Measurements from ENCODE around the gene PPP2R1B.

The PPP2R1B gene

DNA sequence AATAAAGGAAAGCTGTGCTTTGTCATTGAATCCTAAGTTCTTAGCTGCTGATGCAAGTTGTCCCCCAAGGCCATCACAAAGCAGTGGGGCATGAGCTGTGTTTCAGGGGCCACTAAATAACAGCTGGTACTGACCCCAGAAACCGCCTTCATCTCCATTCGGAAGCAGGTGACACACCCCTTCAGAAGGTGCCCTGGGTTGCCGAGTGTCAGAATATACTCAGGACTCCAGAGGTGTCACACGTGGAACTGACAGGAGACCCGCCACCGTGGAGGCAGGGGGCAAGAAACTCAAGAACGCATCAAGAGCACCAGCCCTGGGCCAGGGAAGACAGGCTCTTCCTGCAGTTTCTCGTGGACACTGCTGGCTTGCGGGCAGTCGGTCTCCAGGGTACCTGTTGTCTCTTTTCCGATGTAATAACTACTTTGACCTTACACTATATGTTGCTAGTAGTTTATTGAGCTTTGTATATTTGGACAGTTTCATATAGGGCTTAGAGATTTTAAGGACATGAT is 41.5 kb downstream of the PPP2R1B start:
- H3K9ac ChIP-seq (ENCODE audit: low read depth, low read length) = no peak overlapping the region
- H3K36me3 ChIP-seq (ENCODE audit: insufficient read depth, low read length) = peaks cover 86% of the 10 kb centered on the region
- TF ChIP-seq EZH2 (IDR thresholded peaks at IDR 0.05; ENCODE audit: borderline replicate concordance, low read depth, low read length, severe bottlenecking) (no peak), CTCF (IDR thresholded peaks at IDR 0.05; ENCODE audit: borderline replicate concordance, extremely low read depth, low read length, poor library complexity, severe bottlenecking) (no peak)
- no peaks in the 10 kb centered on the region for H3K9me3 ChIP-seq (ENCODE audit: insufficient read depth, low read length, severe bottlenecking)
- H2AFZ ChIP-seq (ENCODE audit: low read depth, low read length) = no peak overlapping the region
- no peaks in the 10 kb centered on the region for H3K4me1 ChIP-seq (ENCODE audit: insufficient read depth, low read length)
- H3K4me3 ChIP-seq (ENCODE audit: low read depth in 1 of 2, low read length in 2 of 2) = no peak overlapping the region
- H3K79me2 ChIP-seq (ENCODE audit: insufficient read depth, low read length) = no peaks in the 10 kb centered on the region
- ATAC-seq (ENCODE audit: insufficient read depth, low read depth) = no peak
- 0 out of 2 replicates have a peak, but pooled peaks cover 3% of the 10 kb centered on the region for H4K20me1 ChIP-seq (ENCODE audit: insufficient read depth, low read length)
- H3K27me3 ChIP-seq (ENCODE audit: insufficient read depth, low read length, poor library complexity) = no peaks in the 10 kb centered on the region
- no peak overlapping the region for H3K4me2 ChIP-seq (ENCODE audit: insufficient read depth, low read length)
- no peak overlapping the region for H3K27ac ChIP-seq (ENCODE audit: low read length)
- no peak for DNase-seq

DNA sequence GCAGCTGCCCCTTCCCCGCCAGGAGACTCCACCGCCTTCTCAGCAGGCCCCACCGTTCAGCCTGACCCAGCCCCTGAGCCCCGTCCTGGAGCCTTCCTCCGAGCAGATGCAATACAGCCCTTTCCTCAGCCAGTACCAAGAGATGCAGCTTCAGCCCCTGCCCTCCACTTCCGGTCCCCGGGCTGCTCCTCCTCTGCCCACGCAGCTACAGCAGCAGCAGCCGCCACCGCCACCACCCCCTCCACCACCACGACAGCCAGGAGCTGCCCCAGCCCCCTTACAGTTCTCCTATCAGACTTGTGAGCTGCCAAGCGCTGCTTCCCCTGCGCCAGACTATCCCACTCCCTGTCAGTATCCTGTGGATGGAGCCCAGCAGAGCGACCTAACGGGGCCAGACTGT is 42.6 kb downstream of the PPP2R1B start:
- Histone ChIP-seq H3K27me3 (ENCODE audit: insufficient read depth, low read length, poor library complexity) (no peaks in the 10 kb centered on the region), H3K27ac (ENCODE audit: low read length) (no peak overlapping the region), H3K9me3 (ENCODE audit: insufficient read depth, low read length, severe bottlenecking) (no peaks in the 10 kb centered on the region), H3K36me3 (ENCODE audit: insufficient read depth, low read length) (peaks cover 88% of the 10 kb centered on the region), H3K4me1 (ENCODE audit: insufficient read depth, low read length) (no peaks in the 10 kb centered on the region), H3K4me3 (ENCODE audit: low read depth in 1 of 2, low read length in 2 of 2) (no peak overlapping the region), H4K20me1 (ENCODE audit: insufficient read depth, low read length) (no peaks in the 10 kb centered on the region), H3K4me2 (ENCODE audit: insufficient read depth, low read length) (no peak overlapping the region), H3K79me2 (ENCODE audit: insufficient read depth, low read length) (no peaks in the 10 kb centered on the region), H2AFZ (ENCODE audit: low read depth, low read length) (no peak overlapping the region), H3K9ac (ENCODE audit: low read depth, low read length) (no peak overlapping the region)
- no peak for TF ChIP-seq EZH2 (IDR thresholded peaks at IDR 0.05; ENCODE audit: borderline replicate concordance, low read depth, low read length, severe bottlenecking)
- TF ChIP-seq CTCF (IDR thresholded peaks at IDR 0.05; ENCODE audit: borderline replicate concordance, extremely low read depth, low read length, poor library complexity, severe bottlenecking) = no peak
- ATAC-seq (ENCODE audit: insufficient read depth, low read depth) = no peak
- DNase-seq = no peak

DNA sequence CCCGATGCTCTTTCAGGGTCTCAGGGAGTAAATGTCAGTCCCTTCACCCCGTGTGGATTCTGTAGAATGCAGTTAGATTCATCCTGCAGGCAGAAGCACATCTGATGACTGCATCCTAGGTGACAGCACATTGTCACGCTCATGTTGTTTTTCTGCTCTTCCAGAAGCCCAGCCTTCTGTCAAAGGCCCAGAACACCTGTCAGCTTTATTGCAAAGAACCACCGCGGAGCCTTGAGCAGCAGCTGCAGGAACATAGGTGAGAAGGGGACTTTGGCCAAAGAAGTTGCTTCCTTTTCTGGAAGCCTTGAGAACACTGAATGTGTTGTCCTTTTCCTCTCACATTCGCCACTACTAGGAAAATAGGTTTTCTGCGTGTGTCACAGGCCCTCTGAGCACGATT is 43.7 kb downstream of the PPP2R1B start:
- Histone ChIP-seq H3K4me2 (ENCODE audit: insufficient read depth, low read length) (no peak overlapping the region), H3K9me3 (ENCODE audit: insufficient read depth, low read length, severe bottlenecking) (no peaks in the 10 kb centered on the region), H3K9ac (ENCODE audit: low read depth, low read length) (no peak overlapping the region), H4K20me1 (ENCODE audit: insufficient read depth, low read length) (no peaks in the 10 kb centered on the region; the same call in 1 of the 2 replicates), H3K4me1 (ENCODE audit: insufficient read depth, low read length) (no peaks in the 10 kb centered on the region), H3K27me3 (ENCODE audit: insufficient read depth, low read length, poor library complexity) (no peaks in the 10 kb centered on the region), H3K4me3 (ENCODE audit: low read depth in 1 of 2, low read length in 2 of 2) (no peak overlapping the region), H3K27ac (ENCODE audit: low read length) (no peak overlapping the region), H2AFZ (ENCODE audit: low read depth, low read length) (no peak overlapping the region), H3K79me2 (ENCODE audit: insufficient read depth, low read length) (no peaks in the 10 kb centered on the region), H3K36me3 (ENCODE audit: insufficient read depth, low read length) (peaks cover 92% of the 10 kb centered on the region)
- no peak for TF ChIP-seq EZH2 (IDR thresholded peaks at IDR 0.05; ENCODE audit: borderline replicate concordance, low read depth, low read length, severe bottlenecking)
- TF ChIP-seq CTCF (IDR thresholded peaks at IDR 0.05; ENCODE audit: borderline replicate concordance, extremely low read depth, low read length, poor library complexity, severe bottlenecking) = no peak
- no peak for ATAC-seq (ENCODE audit: insufficient read depth, low read depth)
- no peak for DNase-seq

Data from DND-41 (cell line).